ENCODE measurements around the gene SPIRE2. TPM values are rescaled to one million over a fixed set of nuclear protein-coding genes. Genes with fewer than 3 reads are reported as not detected.

SPIRE2 gene
- total and polyA plus RNA-seq, 2 of the 13 experiments (the other 11 are each of a cell fraction or from before 2014, with no cell fraction given), result 13.3 to 37.5 TPM

DNA sequence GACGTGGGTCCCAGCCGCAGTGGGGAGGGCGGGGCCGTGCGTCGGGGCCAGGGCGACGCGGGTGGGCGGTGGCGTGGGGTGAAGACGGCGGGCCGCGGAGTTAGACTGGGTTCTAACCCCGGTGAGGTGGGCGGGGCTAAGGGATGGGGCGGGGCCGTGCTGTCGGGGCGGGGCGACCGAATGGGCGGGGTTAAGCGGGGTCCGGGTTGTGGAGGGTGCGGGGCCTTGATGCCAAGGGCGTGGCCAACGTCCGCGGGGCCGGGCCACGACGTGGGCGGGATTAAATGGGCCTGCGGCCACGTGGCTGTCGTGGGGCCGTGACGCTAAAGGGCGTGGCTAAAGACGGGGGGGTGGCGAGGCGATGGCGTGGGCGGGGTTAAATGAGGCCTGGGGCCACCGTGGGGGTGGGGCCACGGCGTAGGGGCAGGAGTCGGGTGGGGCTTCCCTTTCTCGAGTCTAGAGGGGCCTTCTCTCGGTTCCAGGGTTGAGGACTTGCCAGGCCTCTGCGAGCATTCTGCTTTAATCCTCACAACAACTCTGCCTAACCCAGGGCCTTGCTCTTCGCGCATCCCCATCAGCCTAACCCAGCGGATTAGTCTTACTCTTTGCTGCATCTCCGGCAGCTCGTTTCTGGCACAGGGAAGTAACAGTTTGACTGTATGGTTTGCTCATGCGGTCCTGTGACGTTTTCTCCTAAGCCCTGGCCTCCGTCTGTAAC, 45.9 kb downstream of the SPIRE2 start (continued):
- TF ChIP-seq TAF1 (CRISPR knock-in tag; IDR thresholded peaks at IDR 0.05) (no peak), JDP2 (CRISPR knock-in tag; IDR thresholded peaks at IDR 0.05; ENCODE audit: borderline replicate concordance) (no peak), HNRNPH1 (optimal IDR thresholded peaks at IDR 0.05; ENCODE audit: low read depth, low read length) (no peak), ZNF800 (CRISPR knock-in tag; IDR thresholded peaks at IDR 0.05) (no peak), ZBTB4 (CRISPR knock-in tag; IDR thresholded peaks at IDR 0.05; ENCODE audit: borderline replicate concordance) (no peak; the same call in 1 of the 2 replicates), PATZ1 (CRISPR knock-in tag; IDR thresholded peaks at IDR 0.05) (peak; percentile 93), CENPBD1 (CRISPR knock-in tag; IDR thresholded peaks at IDR 0.05; ENCODE audit: borderline replicate concordance, low read depth) (no peak), KLF12 (CRISPR knock-in tag; IDR thresholded peaks at IDR 0.05; ENCODE audit: borderline replicate concordance) (no peak), ZFYVE20 (CRISPR knock-in tag; IDR thresholded peaks at IDR 0.05; ENCODE audit: borderline replicate concordance, low read depth) (no peak), ZNF232 (CRISPR knock-in tag; IDR thresholded peaks at IDR 0.05; ENCODE audit: borderline replicate concordance) (no peak)
- TF ChIP-seq, protein P1, sequence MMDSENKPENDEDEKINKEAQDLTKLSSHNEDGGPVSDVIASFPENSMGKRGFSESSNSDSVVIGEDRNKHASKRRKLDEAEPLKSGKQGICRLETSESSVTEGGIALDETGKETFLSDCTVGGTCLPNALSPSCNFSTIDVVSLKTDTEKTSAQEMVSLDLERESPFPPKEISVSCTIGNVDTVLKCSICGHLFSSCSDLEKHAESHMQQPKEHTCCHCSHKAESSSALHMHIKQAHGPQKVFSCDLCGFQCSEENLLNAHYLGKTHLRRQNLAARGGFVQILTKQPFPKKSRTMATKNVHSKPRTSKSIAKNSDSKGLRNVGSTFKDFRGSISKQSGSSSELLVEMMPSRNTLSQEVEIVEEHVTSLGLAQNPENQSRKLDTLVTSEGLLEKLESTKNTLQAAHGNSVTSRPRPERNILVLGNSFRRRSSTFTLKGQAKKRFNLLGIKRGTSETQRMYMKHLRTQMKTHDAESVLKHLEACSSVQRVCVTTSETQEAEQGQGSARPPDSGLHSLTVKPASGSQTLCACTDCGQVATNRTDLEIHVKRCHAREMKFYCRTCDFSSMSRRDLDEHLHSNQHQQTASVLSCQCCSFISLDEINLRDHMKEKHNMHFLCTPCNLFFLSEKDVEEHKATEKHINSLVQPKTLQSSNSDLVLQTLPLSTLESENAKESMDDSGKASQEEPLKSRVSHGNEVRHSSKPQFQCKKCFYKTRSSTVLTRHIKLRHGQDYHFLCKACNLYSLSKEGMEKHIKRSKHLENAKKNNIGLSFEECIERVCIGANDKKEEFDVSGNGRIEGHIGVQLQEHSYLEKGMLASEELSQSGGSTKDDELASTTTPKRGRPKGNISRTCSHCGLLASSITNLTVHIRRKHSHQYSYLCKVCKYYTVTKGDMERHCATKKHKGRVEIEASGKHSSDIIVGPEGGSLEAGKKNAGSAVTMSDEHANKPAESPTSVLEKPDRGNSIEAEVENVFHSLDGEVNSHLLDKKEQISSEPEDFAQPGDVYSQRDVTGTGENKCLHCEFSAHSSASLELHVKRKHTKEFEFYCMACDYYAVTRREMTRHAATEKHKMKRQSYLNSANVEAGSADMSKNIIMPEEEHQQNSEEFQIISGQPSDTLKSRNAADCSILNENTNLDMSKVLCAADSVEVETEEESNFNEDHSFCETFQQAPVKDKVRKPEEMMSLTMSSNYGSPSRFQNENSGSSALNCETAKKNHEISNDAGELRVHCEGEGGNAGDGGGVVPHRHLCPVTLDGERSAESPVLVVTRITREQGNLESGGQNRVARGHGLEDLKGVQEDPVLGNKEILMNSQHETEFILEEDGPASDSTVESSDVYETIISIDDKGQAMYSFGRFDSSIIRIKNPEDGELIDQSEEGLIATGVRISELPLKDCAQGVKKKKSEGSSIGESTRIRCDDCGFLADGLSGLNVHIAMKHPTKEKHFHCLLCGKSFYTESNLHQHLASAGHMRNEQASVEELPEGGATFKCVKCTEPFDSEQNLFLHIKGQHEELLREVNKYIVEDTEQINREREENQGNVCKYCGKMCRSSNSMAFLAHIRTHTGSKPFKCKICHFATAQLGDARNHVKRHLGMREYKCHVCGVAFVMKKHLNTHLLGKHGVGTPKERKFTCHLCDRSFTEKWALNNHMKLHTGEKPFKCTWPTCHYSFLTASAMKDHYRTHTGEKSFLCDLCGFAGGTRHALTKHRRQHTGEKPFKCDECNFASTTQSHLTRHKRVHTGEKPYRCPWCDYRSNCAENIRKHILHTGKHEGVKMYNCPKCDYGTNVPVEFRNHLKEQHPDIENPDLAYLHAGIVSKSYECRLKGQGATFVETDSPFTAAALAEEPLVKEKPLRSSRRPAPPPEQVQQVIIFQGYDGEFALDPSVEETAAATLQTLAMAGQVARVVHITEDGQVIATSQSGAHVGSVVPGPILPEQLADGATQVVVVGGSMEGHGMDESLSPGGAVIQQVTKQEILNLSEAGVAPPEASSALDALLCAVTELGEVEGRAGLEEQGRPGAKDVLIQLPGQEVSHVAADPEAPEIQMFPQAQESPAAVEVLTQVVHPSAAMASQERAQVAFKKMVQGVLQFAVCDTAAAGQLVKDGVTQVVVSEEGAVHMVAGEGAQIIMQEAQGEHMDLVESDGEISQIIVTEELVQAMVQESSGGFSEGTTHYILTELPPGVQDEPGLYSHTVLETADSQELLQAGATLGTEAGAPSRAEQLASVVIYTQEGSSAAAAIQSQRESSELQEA (CRISPR knock-in tag; IDR thresholded peaks at IDR 0.05; ENCODE audit: not compliant biosample characterization), result no peak

Data from HepG2 (cell line).